GM08714 (cell line): ENCODE measurements around the gene ACLY.
A peak's percentile ranks its signal among the peaks of the same experiment; 100 is the strongest.

Source experiments
- H3K4me3 ChIP-seq: fragments of 200-500 bp; sonication (Bioruptor generic); 2 replicates; pipeline ENCODE4 v1.5.1; 2014; ENCODE audit warnings: mild to moderate bottlenecking, low read length, inconsistent platforms
- ZNF274 ChIP-seq: IDR thresholded peaks from 2 replicates; pipeline ENCODE4 v1.6.1; 2012; ENCODE audit warnings: mild to moderate bottlenecking, low read depth, low read length

Gene ACLY

GRCh38 chr17:41928693-41929251 is 10.0 kb upstream of the ACLY start:
- TF ChIP-seq ZNF274, result no peak
- H3K4me3 ChIP-seq, result no peak overlapping the region

GRCh38 chr17:41925991-41926590 is 7.3 kb upstream of the ACLY start:
- TF ChIP-seq ZNF274, result no peak
- H3K4me3 ChIP-seq, result no peak overlapping the region

- no peak for TF ChIP-seq ZNF274
Measured at GRCh38 chr17:41920580-41920955, 1.8 kb upstream of the ACLY start.

DNA sequence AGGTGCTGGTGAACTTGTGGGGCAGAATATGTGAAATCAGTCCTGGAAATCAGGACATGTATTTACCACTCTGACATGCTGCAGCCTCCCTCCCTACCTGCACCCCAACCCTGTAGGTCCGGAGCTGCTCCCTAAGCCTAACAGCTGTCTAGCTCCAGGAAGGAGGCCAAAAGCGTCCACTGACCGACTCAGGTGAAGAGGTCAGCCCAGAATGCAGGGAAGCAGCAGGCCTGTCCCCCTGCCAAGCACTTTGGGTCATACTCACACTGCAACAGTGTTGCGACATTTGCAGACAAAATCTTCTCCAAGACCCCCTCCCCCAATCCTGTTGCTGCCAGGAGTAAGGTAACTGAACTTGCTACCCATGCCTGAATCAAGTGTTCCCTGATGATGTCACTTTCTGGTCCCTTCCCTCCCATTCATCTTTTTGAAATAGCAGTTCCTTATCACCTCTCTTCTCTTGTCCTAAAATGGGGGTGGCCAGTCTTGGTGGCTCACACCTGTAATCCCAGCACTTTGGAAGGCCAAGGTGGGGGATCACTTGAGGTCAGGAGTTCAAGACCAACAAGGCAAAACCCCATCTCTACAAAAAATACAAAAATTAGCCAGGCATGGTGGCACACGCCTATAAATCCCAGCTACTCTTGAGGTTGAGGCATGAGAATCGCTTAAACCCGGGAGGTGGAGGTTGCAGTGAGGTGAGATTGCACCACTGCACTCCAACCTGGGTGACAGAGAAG is 1.3 kb upstream of the ACLY start:
- no peak for TF ChIP-seq ZNF274
- H3K4me3 ChIP-seq, result no peak overlapping the region

More at GRCh38 chr17:41920580-41920955, 1.8 kb upstream of the ACLY start:
- H3K4me3 ChIP-seq, result no peak overlapping the region

- peak overlapping the region; percentile 25; the same call in 1 of the 2 replicates for H3K4me3 ChIP-seq
- TF ChIP-seq ZNF274, result no peak
Measured at GRCh38 chr17:41919165-41919817, 540 bp upstream of the ACLY start.

DNA sequence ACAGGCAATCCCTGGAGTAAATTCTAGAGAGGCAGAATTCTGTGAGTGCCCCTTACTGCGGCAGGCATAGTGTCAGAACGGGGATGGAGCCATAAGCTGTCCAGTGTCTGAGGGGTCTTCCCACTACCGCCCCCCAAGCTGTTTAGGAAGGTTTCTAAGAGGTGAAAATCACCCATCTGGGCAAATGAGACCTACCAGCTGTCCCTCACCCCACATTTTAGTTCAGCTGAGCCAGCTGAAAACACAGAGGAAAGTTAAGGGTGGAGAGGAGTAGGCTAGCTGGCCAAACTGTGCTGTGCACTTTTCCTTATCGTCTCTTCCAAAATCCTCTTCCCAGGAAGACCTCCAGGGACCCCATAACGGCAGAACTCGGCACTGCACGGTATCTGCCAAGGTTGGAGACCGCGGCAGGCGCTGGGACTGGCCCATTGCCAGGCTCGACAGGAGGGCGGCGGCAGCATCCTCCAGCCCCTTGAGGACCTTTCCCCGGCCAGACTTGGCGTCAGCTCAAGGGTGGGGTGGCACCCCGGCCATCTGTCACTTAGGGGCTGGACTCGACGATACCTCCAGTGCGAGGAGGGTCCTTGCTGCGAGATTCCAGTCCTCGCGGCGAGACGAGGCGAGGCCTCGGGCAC is 955 bp downstream of the ACLY start:
- H3K4me3 ChIP-seq, result peak overlapping the region; percentile 77
- no peak for TF ChIP-seq ZNF274

GRCh38 chr17:41917192-41917591 is 1.6 kb downstream of the ACLY start:
- H3K4me3 ChIP-seq, result peak overlapping the region; percentile 77
- no peak for TF ChIP-seq ZNF274

GRCh38 chr17:41915566-41915965 is 3.2 kb downstream of the ACLY start:
- H3K4me3 ChIP-seq, result no peak overlapping the region
- no peak for TF ChIP-seq ZNF274

GRCh38 chr17:41915020-41915419 is 3.7 kb downstream of the ACLY start:
- TF ChIP-seq ZNF274, result no peak
- no peak overlapping the region for H3K4me3 ChIP-seq

DNA sequence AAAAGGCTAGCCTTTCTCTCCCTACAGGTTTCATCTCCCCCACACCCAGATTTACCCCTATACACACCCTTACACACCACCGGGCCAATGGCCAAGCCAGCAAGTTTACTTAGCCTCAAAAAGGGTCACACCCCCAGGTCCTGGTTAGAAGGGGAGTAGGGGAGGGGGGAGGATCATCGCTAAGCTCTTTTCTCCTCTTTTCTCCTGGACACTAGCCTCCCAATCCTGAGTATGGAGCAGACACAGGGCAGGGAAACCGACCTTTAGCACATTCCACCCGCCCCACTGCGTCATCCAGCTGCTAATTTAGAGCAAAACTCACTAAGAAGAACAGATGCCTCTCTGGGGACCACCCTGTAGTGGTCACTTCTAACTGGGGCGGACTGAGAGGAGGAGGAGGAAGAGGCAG is 4.4 kb downstream of the ACLY start:
- H3K4me3 ChIP-seq, result no peak overlapping the region
- no peak for TF ChIP-seq ZNF274

DNA sequence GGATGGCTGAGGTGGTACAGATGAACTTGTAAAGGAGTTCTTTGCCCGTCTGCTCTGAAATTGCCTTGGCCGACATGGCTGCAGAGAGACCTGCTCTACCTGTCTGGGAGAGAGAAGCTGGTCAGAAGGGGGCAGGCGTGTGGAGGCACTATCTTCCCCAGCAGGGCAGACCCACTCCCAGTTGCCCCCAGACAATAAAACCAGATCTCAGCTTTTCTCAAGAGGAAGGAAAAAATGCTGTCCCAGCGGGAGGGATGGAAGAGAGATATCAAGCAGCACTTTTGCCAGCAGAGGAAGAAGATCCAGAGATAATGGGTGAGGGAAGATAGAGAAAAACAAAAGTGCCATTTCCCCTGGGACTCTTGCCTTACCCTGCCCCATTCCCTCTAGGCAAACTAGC is 5.0 kb downstream of the ACLY start:
- no peak overlapping the region for H3K4me3 ChIP-seq
- TF ChIP-seq ZNF274, result no peak

DNA sequence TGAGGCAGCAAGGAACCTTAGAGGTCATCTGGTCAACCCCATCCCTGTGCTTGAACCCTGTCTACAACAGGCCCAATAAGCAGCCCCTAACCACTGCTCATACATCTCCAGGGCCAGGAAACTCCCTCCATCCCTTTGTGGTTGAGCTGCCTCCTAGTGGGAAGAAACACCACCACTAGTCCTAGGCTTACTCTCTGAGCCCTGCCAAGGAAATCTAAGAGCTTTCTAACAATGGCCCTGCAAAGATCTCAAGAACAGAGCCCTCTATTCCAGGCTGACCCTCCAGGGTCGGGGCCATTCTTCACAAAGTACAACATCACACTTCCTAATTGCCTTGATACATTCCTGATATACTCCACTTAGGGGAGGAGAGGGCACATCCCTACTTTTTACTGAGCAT is 5.8 kb downstream of the ACLY start:
- TF ChIP-seq ZNF274, result no peak
- no peak overlapping the region for H3K4me3 ChIP-seq

GRCh38 chr17:41910701-41911391 is 7.9 kb downstream of the ACLY start:
- TF ChIP-seq ZNF274, result no peak
- no peak overlapping the region for H3K4me3 ChIP-seq

- no peak for TF ChIP-seq ZNF274
- no peak overlapping the region for H3K4me3 ChIP-seq
Measured at GRCh38 chr17:41909088-41909487, 9.7 kb downstream of the ACLY start.
